Hepatocyte (in vitro differentiated cells): ENCODE results near the gene CLEC18C. TPM values are rescaled to one million over a fixed set of nuclear protein-coding genes. Genes with fewer than 3 reads are reported as not detected.
"Not testable (repeated sequence)": the region's sequence is repeated elsewhere in the genome, so short reads cannot be mapped to it uniquely, and the experiment has no call there.

ENCODE experiments used
- DNase-seq: peaks from one replicate; pipeline ENCODE4 v3.0.0-alpha.2; 2016; ENCODE audit warnings: low spot score
- H2AFZ ChIP-seq: fragments of 200-600 bp; sonication (generic); 2 replicates; pipeline ENCODE4 v1.6.0; 2016; ENCODE audit warnings: antibody characterized with exemption, mild to moderate bottlenecking
- H3K27ac ChIP-seq: fragments of 200-600 bp; sonication (generic); 2 replicates; pipeline ENCODE4 v1.5.1; 2016; ENCODE audit warnings: mild to moderate bottlenecking
- H3K27me3 ChIP-seq: fragments of 200-600 bp; sonication (generic); 2 replicates; pipeline ENCODE4 v1.6.1; 2016
- H3K36me3 ChIP-seq: fragments of 200-600 bp; sonication (generic); replicated peaks from 2 replicates; pipeline ENCODE4 v1.5.1; 2016; ENCODE audit warnings: low read depth; ENCODE audit not compliant: insufficient read depth
- H3K4me1 ChIP-seq: fragments of 200-600 bp; sonication (generic); 2 replicates; pipeline ENCODE4 v1.5.1; 2016; ENCODE audit warnings: mild to moderate bottlenecking, moderate library complexity; ENCODE audit not compliant: insufficient read depth
- H3K4me2 ChIP-seq: fragments of 200-600 bp; sonication (generic); 2 replicates; pipeline ENCODE4 v1.6.0; 2016
- H3K4me3 ChIP-seq: fragments of 200-600 bp; sonication (generic); 2 replicates; pipeline ENCODE4 v1.5.1; 2016; ENCODE audit warnings: mild to moderate bottlenecking
- H3K79me2 ChIP-seq: fragments of 200-600 bp; sonication (generic); 2 replicates; pipeline ENCODE4 v1.6.0; 2017; ENCODE audit warnings: mild to moderate bottlenecking
- H3K9me2 ChIP-seq: fragments of 200-600 bp; sonication (generic); replicated peaks from 2 replicates; pipeline ENCODE4 v1.6.0; 2017; ENCODE audit warnings: mild to moderate bottlenecking; ENCODE audit not compliant: insufficient read depth
- H3K9me3 ChIP-seq: fragments of 200-600 bp; sonication (generic); 2 replicates; pipeline ENCODE4 v1.5.1; 2016; ENCODE audit warnings: low read depth, mild to moderate bottlenecking
- H4K20me1 ChIP-seq: fragments of 200-600 bp; sonication (generic); 2 replicates; pipeline ENCODE4 v1.6.0; 2016; ENCODE audit warnings: mild to moderate bottlenecking; ENCODE audit not compliant: insufficient read depth, poor library complexity, severe bottlenecking
- EZH2 ChIP-seq: fragments of 200-600 bp; sonication (generic); IDR thresholded peaks from 2 replicates; pipeline ENCODE4 v1.6.1; 2016; ENCODE audit warnings: antibody characterized with exemption, mild to moderate bottlenecking, borderline replicate concordance
- EZH2phosphoT487 ChIP-seq: fragments of 200-600 bp; sonication (generic); IDR thresholded peaks from one replicate; pipeline ENCODE4 v1.6.1; 2018; ENCODE audit warnings: antibody characterized with exemption, mild to moderate bottlenecking, low read depth, moderate library complexity; ENCODE audit not compliant: unreplicated experiment, severe bottlenecking
- WGBS: methylation state at CpG from one replicate; pipeline ENCODE4 v1.1.6; 2016; ENCODE audit warnings: low lambda C conversion rate; ENCODE audit errors: missing lambda C conversion rate; 5-methylcytosine and 5-hydroxymethylcytosine counted together
- polyA plus RNA-seq: library from polyadenylated mRNA; unstranded; fragments of >200 nt; fragmentation: Nextera tagmentation; extraction: Ambion mirVana; gene quantifications from 2 replicates; pipeline ENCODE4 v1.2.1, GENCODE V29; 2016
- total RNA-seq: library from RNA; depleted of rRNA; stranded (reverse); fragments of >200 nt; gene quantifications from 2 replicates; pipeline ENCODE4 v1.2.3, GENCODE V29; 2014
- TF ChIP-seq, protein P1 (sequence below): fragments of 200-600 bp; sonication (generic); IDR thresholded peaks from 2 replicates; pipeline ENCODE4 v1.5.1; 2016; ENCODE audit warnings: antibody characterized with exemption, mild to moderate bottlenecking; ENCODE audit not compliant: poor library complexity

CLEC18C gene
- total and polyA plus RNA-seq, 2 experiments from 2014 or later = not detected

DNA sequence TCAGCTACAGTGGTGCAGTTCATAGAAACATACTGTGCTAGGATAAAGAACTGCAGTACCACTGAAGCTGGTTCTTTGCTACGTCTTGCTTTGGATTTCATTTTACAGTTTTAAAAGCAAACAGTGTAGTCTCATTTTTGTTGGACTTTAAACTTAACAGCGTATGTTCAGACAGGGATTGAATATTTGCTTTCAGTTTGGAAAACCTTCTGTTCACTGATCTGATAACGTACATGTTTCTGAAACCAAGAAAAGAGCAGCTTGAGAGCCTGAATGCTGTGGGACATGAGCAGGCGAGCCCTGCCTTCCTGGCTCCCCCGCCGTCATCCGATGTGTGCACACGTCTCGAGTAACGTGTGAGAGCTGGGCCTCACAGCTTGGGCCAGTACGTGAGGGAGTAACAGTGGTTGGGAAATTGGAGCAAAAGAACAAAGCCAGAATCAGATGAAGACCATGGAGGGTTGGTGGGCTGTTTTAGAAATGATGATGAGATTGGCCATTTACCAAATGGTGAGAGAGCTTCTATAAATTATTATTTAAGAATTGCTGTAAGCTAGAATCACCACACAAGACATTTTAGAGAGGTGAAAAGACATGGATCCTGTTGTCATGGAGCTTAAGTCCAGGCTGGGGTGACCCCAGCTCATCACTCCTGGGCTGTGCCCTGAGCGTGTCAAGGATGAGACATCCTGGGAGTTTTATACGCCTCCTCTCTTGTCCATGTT is 20.8 kb upstream of the CLEC18C start:
- Histone ChIP-seq H3K4me1 (peaks cover 13% of the 10 kb centered on the region), H3K27ac (peak overlapping the region; percentile 88), H2AFZ (no peak overlapping the region), H3K9me3 (no peaks in the 10 kb centered on the region), H3K36me3 (no peaks in the 10 kb centered on the region), H3K79me2 (no peaks in the 10 kb centered on the region), H3K4me3 (no peak overlapping the region), H3K4me2 (peak overlapping the region; percentile 68), H3K27me3 (no peaks in the 10 kb centered on the region), H3K9me2 (no peaks in the 10 kb centered on the region), H4K20me1 (no peaks in the 10 kb centered on the region)
- TF ChIP-seq EZH2phosphoT487 (no peak), EZH2 (no peak)
- TF ChIP-seq, protein P1, sequence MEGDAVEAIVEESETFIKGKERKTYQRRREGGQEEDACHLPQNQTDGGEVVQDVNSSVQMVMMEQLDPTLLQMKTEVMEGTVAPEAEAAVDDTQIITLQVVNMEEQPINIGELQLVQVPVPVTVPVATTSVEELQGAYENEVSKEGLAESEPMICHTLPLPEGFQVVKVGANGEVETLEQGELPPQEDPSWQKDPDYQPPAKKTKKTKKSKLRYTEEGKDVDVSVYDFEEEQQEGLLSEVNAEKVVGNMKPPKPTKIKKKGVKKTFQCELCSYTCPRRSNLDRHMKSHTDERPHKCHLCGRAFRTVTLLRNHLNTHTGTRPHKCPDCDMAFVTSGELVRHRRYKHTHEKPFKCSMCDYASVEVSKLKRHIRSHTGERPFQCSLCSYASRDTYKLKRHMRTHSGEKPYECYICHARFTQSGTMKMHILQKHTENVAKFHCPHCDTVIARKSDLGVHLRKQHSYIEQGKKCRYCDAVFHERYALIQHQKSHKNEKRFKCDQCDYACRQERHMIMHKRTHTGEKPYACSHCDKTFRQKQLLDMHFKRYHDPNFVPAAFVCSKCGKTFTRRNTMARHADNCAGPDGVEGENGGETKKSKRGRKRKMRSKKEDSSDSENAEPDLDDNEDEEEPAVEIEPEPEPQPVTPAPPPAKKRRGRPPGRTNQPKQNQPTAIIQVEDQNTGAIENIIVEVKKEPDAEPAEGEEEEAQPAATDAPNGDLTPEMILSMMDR = no peak
- peak; percentile 70 for DNase-seq
- 75% methylated on average over 13 of the region's 13 CpGs for WGBS

DNA sequence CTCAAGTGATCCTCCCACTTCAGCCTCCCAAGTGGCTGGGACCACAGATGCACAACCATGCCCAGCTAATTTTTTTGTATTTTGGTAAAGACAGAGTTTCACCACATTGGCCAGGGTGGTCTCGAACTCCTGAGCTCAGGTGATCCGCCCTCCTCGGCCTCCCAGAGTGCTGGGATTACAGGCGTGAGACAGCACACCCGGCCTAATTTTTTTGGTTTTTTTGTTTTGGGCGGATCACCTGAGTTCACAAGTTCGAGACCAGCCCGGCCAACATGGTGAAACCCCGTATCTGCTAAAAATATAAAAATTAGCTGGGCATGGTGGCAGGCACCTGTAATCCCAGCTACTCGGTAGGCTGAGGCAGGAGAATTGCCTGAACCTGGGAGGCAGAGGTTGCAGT is 18.9 kb upstream of the CLEC18C start:
- H4K20me1 ChIP-seq, H3K4me3 ChIP-seq, H3K9me2 ChIP-seq, DNase-seq, H3K79me2 ChIP-seq, H3K36me3 ChIP-seq, H2AFZ ChIP-seq, H3K27ac ChIP-seq, H3K4me2 ChIP-seq, H3K27me3 ChIP-seq, H3K9me3 ChIP-seq: not testable (repeated sequence)
- WGBS = 98% methylated on average over 10 of the region's 10 CpGs
- H3K4me1 ChIP-seq = peaks cover 13% of the 10 kb centered on the region

DNA sequence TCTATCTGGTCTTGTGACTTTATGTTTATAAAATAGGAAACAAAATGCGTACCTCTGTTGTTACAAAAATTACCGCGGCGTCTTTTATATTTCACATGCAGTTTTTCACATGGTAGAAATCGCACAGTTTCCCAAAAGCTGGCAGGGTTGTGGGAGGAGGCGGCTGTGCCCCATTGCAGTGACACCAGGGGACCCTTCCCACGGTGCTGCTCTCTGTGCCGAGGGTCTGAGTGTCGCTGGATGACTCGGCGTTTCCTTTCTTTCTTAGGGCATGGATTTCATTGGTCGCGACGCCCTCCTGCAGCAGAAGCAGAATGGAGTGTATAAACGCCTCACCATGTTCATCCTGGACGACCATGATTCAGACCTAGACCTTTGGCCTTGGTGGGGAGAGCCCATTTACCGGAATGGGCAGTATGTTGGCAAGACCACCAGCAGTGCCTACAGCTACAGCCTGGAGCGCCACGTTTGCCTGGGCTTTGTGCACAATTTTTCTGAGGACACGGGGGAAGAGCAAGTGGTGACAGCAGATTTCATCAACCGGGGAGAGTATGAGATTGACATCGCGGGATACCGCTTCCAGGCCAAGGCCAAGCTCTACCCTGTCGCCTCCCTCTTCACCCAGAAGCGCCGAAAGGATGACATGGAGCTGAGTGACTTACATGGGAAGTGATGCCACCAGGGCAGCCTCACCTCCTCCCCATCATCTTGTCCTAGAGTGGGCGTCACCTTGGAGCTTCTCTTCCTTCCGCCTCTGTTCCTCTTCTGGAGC is 17.2 kb upstream of the CLEC18C start:
- peaks cover 13% of the 10 kb centered on the region for H3K4me1 ChIP-seq
- no peaks in the 10 kb centered on the region for H4K20me1 ChIP-seq
- no peak overlapping the region for H3K4me3 ChIP-seq
- no peak for DNase-seq
- no peak overlapping the region for H3K4me2 ChIP-seq
- TF ChIP-seq, protein P1 = no peak
- TF ChIP-seq EZH2phosphoT487 = no peak
- TF ChIP-seq EZH2 = no peak
- no peaks in the 10 kb centered on the region for H3K27me3 ChIP-seq
- H3K36me3 ChIP-seq = no peaks in the 10 kb centered on the region
- no peak overlapping the region for H2AFZ ChIP-seq
- no peaks in the 10 kb centered on the region for H3K9me3 ChIP-seq
- no peak overlapping the region for H3K27ac ChIP-seq
- WGBS = 95% methylated on average over 29 of the region's 29 CpGs
- H3K9me2 ChIP-seq = no peaks in the 10 kb centered on the region
- H3K79me2 ChIP-seq = no peaks in the 10 kb centered on the region

DNA sequence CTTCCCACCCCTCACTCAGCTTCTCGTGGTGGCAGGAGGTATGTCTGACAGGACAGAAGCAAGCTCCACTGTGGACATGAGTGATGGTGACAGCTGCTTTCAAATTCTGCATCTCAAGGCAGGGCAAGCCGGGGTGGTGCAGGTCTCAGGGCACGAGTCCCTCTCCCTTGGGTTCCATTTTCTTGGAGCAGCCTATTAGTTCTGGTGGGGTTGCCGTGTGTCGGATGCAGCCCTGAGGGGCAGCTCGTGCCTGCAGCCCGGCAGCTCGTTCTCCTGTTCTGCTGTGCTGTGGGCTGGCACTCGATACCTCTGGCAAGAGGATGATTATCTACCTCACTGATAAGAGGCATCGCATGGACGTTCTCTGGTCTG is 16.5 kb upstream of the CLEC18C start:
- no peaks in the 10 kb centered on the region for H3K27me3 ChIP-seq
- H3K4me1 ChIP-seq = peaks cover 12% of the 10 kb centered on the region
- H3K27ac ChIP-seq = peak overlapping the region; percentile 38
- TF ChIP-seq EZH2 = no peak
- no peak for TF ChIP-seq EZH2phosphoT487
- TF ChIP-seq, protein P1 = no peak
- no peaks in the 10 kb centered on the region for H3K9me3 ChIP-seq
- no peaks in the 10 kb centered on the region for H3K9me2 ChIP-seq
- peak; percentile 4 for DNase-seq
- no peak overlapping the region for H2AFZ ChIP-seq
- no peak overlapping the region for H3K4me2 ChIP-seq
- 84% methylated on average over 11 of the region's 11 CpGs for WGBS
- no peak overlapping the region for H3K4me3 ChIP-seq
- no peaks in the 10 kb centered on the region for H4K20me1 ChIP-seq
- H3K79me2 ChIP-seq = no peaks in the 10 kb centered on the region
- H3K36me3 ChIP-seq = no peaks in the 10 kb centered on the region
